Measurements from ENCODE around the gene ARMC9.
A peak's percentile ranks its signal among the peaks of the same experiment; 100 is the strongest.
"Not testable (repeated sequence)": the region's sequence is repeated elsewhere in the genome, so short reads cannot be mapped to it uniquely, and the experiment has no call there.

The ARMC9 gene

GRCh38 chr2:231198291-231199173 is at the start of gene ARMC9:
Gene ARMC9, plus strand, starts transcription at chr2:231198631. Its CDS starts 7,608 bp downstream, at chr2:231206239.
- DNase-seq = peak; percentile 89

GRCh38 chr2:231152800-231153557 is 45.5 kb upstream of the ARMC9 start:
- no peak for DNase-seq

- no peak for DNase-seq
These were observed 39.1 kb upstream of the ARMC9 start for GRCh38 chr2:231159306-231159705.

- DNase-seq = no peak
These were observed 37.7 kb upstream of the ARMC9 start for GRCh38 chr2:231160701-231161100.

GRCh38 chr2:231161252-231161839 is 37.1 kb upstream of the ARMC9 start:
- DNase-seq = no peak

GRCh38 chr2:231161877-231162329 is 36.5 kb upstream of the ARMC9 start:
- DNase-seq = no peak

- no peak for DNase-seq
These were observed 35.4 kb upstream of the ARMC9 start for GRCh38 chr2:231163011-231163410.

- DNase-seq = no peak
These were observed 34.9 kb upstream of the ARMC9 start for GRCh38 chr2:231163414-231164095.

- no peak for DNase-seq
These were observed 30.5 kb upstream of the ARMC9 start for GRCh38 chr2:231167745-231168459.

GRCh38 chr2:231168460-231169139 is 29.8 kb upstream of the ARMC9 start:
- no peak for DNase-seq

GRCh38 chr2:231169488-231169887 is 28.9 kb upstream of the ARMC9 start:
- no peak for DNase-seq

- DNase-seq = no peak
These were observed 28.4 kb upstream of the ARMC9 start for GRCh38 chr2:231170055-231170454.

GRCh38 chr2:231172025-231172424 is 26.4 kb upstream of the ARMC9 start:
- DNase-seq = no peak

- no peak for DNase-seq
These were observed 24.2 kb upstream of the ARMC9 start for GRCh38 chr2:231174211-231174651.

GRCh38 chr2:231176066-231176465 is 22.4 kb upstream of the ARMC9 start:
- no peak for DNase-seq

- no peak for DNase-seq
These were observed 21.0 kb upstream of the ARMC9 start for GRCh38 chr2:231177156-231178025.

GRCh38 chr2:231178805-231179204 is 19.6 kb upstream of the ARMC9 start:
- DNase-seq = not testable (repeated sequence)

- DNase-seq = no peak
These were observed 16.4 kb upstream of the ARMC9 start for GRCh38 chr2:231181860-231182512.

- no peak for DNase-seq
These were observed 15.9 kb upstream of the ARMC9 start for GRCh38 chr2:231182513-231182899.

GRCh38 chr2:231183851-231184250 is 14.6 kb upstream of the ARMC9 start:
- no peak for DNase-seq
